Immature natural killer cell (primary cell): ENCODE measurements around the gene HES6. TPM values are rescaled to one million over a fixed set of nuclear protein-coding genes. Genes with fewer than 3 reads are reported as not detected.

ENCODE experiments used
- DNase-seq, 3 donors: peaks; one replicate each; pipeline ENCODE4 v3.0.0; 2022; ENCODE audit warnings: mixed read lengths in 1 of 3
- H3K27ac Mint-ChIP-seq, 6 donors: one replicate each; pipeline ENCODE4 v1.8.0; 2020; ENCODE audit warnings: mixed read lengths in 6 of 6, mild to moderate bottlenecking in 5 of 6, inconsistent platforms in 4 of 6, moderate library complexity in 3 of 6
- H3K27me3 Mint-ChIP-seq, 3 donors: one replicate each; pipeline ENCODE4 v1.8.0; 2020 to 2021; ENCODE audit warnings: low read depth in 3 of 3, mild to moderate bottlenecking in 3 of 3, mixed read lengths in 3 of 3, moderate library complexity in 3 of 3, inconsistent platforms in 1 of 3
- H3K36me3 Mint-ChIP-seq, 3 donors: one replicate each; pipeline ENCODE4 v1.8.0; 2020; ENCODE audit warnings: mixed read lengths in 3 of 3, inconsistent platforms in 2 of 3, mild to moderate bottlenecking in 2 of 3
- H3K4me1 Mint-ChIP-seq, 2 donors: one replicate each; pipeline ENCODE4 v1.8.0; 2020; ENCODE audit warnings: inconsistent platforms in 2 of 2, mild to moderate bottlenecking in 2 of 2, mixed read lengths in 2 of 2, moderate library complexity in 1 of 2
- H3K4me3 Mint-ChIP-seq, 5 donors: one replicate each; pipeline ENCODE4 v1.8.0; 2020; ENCODE audit warnings: mild to moderate bottlenecking in 5 of 5, mixed read lengths in 5 of 5, inconsistent platforms in 3 of 5, moderate library complexity in 3 of 5
- H3K9me3 Mint-ChIP-seq, 6 donors: one replicate each; pipeline ENCODE4 v1.8.0; 2020; ENCODE audit warnings: mild to moderate bottlenecking in 6 of 6, mixed read lengths in 6 of 6, inconsistent platforms in 4 of 6, moderate library complexity in 3 of 6
- polyA plus RNA-seq, 3 donors: library from polyadenylated mRNA; unstranded; fragments of 300-500 nt; fragmentation: Illumina TruSeq; gene quantifications; one replicate each; pipeline ENCODE4 v1.2.3, GENCODE V29; 2021

HES6 gene
- polyA plus RNA-seq, 3 donors from 2014 or later: 27.3 to 36.5 (median 34.5) TPM

- Mint-ChIP-seq H3K9me3 (no peaks in the 10 kb centered on the region), H3K27me3 (peaks cover 7 to 33% (median 13%) of the 10 kb centered on the region in 3 donors), H3K4me1 (peaks cover 35 to 58% of the 10 kb centered on the region in 2 donors), H3K4me3 (peak overlapping the region; percentile 82 to 89 (median 86)), H3K27ac (peak overlapping the region in 3 of 6 donors; percentile 56 to 85 (median 80)), H3K36me3 (peaks cover 0 to 10% (median 8%) of the 10 kb centered on the region in 3 donors)
- peak; percentile 61 to 70 (median 64) for DNase-seq
Observed at GRCh38 chr2:238231251-238231793, 8.5 kb downstream of the HES6 start.

- DNase-seq: no peak
- Mint-ChIP-seq H3K4me1 (peaks cover 35 to 58% of the 10 kb centered on the region in 2 donors), H3K9me3 (no peaks in the 10 kb centered on the region), H3K4me3 (peak overlapping the region; percentile 82 to 89 (median 86)), H3K27me3 (peaks cover 7 to 35% (median 13%) of the 10 kb centered on the region in 3 donors), H3K36me3 (peaks cover 0 to 10% (median 8%) of the 10 kb centered on the region in 3 donors), H3K27ac (peak overlapping the region in 4 of 6 donors; percentile 10 to 80 (median 20))
Observed at GRCh38 chr2:238230699-238231098, 9.1 kb downstream of the HES6 start.

- Mint-ChIP-seq H3K4me3 (peak overlapping the region in 1 of 5 donors; percentile 30), H3K36me3 (peaks cover 0 to 13% (median 8%) of the 10 kb centered on the region in 3 donors), H3K9me3 (no peaks in the 10 kb centered on the region), H3K27ac (no peak overlapping the region), H3K27me3 (peaks cover 5 to 28% (median 11%) of the 10 kb centered on the region in 3 donors), H3K4me1 (peaks cover 32 to 53% of the 10 kb centered on the region in 2 donors)
- no peak for DNase-seq
Observed at GRCh38 chr2:238228700-238229099, 11.1 kb downstream of the HES6 start.

- Mint-ChIP-seq H3K4me1 (peaks cover 32 to 44% of the 10 kb centered on the region in 2 donors), H3K27me3 (peaks cover 3 to 26% (median 11%) of the 10 kb centered on the region in 3 donors), H3K9me3 (no peaks in the 10 kb centered on the region), H3K4me3 (no peak overlapping the region), H3K27ac (no peak overlapping the region), H3K36me3 (peaks cover 0 to 17% (median 8%) of the 10 kb centered on the region in 3 donors)
- no peak for DNase-seq
Observed at GRCh38 chr2:238227587-238228032, 12.2 kb downstream of the HES6 start.

GRCh38 chr2:238226698-238227586, 12.9 kb downstream of the HES6 start:
- Mint-ChIP-seq H3K4me3 (no peak overlapping the region), H3K4me1 (peaks cover 29 to 38% of the 10 kb centered on the region in 2 donors), H3K36me3 (peaks cover 0 to 17% (median 8%) of the 10 kb centered on the region in 3 donors), H3K27ac (peak overlapping the region in 1 of 6 donors; percentile 34), H3K9me3 (no peaks in the 10 kb centered on the region), H3K27me3 (peaks cover 3 to 20% (median 11%) of the 10 kb centered on the region in 3 donors)
- no peak for DNase-seq

GRCh38 chr2:238225911-238226697, 13.7 kb downstream of the HES6 start:
- no peak overlapping the region for H3K4me3 Mint-ChIP-seq
- peaks cover 22 to 30% of the 10 kb centered on the region in 2 donors for H3K4me1 Mint-ChIP-seq
- DNase-seq: no peak
- H3K36me3 Mint-ChIP-seq: peaks cover 0 to 17% (median 8%) of the 10 kb centered on the region in 3 donors
- no peak overlapping the region for H3K27ac Mint-ChIP-seq
- H3K27me3 Mint-ChIP-seq: peaks cover 2 to 14% (median 6%) of the 10 kb centered on the region in 3 donors
- no peaks in the 10 kb centered on the region for H3K9me3 Mint-ChIP-seq

GRCh38 chr2:238225121-238225520, 14.7 kb downstream of the HES6 start:
- H3K4me1 Mint-ChIP-seq: peaks cover 12 to 20% of the 10 kb centered on the region in 2 donors
- H3K27ac Mint-ChIP-seq: no peak overlapping the region
- peaks cover 0 to 17% (median 8%) of the 10 kb centered on the region in 3 donors for H3K36me3 Mint-ChIP-seq
- peaks cover 2 to 4% (median 4%) of the 10 kb centered on the region in 3 donors for H3K27me3 Mint-ChIP-seq
- H3K4me3 Mint-ChIP-seq: no peak overlapping the region
- H3K9me3 Mint-ChIP-seq: no peaks in the 10 kb centered on the region
- DNase-seq: no peak

GRCh38 chr2:238224356-238225035, 15.3 kb downstream of the HES6 start:
- Mint-ChIP-seq H3K27me3 (peaks cover 0 to 4% (median 4%) of the 10 kb centered on the region in 3 donors), H3K36me3 (peaks cover 0 to 17% (median 8%) of the 10 kb centered on the region in 3 donors), H3K9me3 (no peaks in the 10 kb centered on the region), H3K4me3 (no peak overlapping the region), H3K4me1 (peaks cover 10 to 14% of the 10 kb centered on the region in 2 donors), H3K27ac (no peak overlapping the region)
- no peak for DNase-seq

GRCh38 chr2:238220892-238221521, 18.8 kb downstream of the HES6 start:
- Mint-ChIP-seq H3K36me3 (peaks cover 0 to 14% (median 0%) of the 10 kb centered on the region in 3 donors), H3K4me1 (no peaks in the 10 kb centered on the region), H3K27me3 (peaks cover 0 to 7% (median 0%) of the 10 kb centered on the region in 3 donors), H3K4me3 (peak overlapping the region in 1 of 5 donors; percentile 17), H3K9me3 (no peaks in the 10 kb centered on the region), H3K27ac (no peak overlapping the region)
- no peak for DNase-seq

GRCh38 chr2:238220274-238220891, 19.5 kb downstream of the HES6 start:
- peaks cover 0 to 12% (median 0%) of the 10 kb centered on the region in 3 donors for H3K36me3 Mint-ChIP-seq
- H3K27me3 Mint-ChIP-seq: peaks cover 0 to 4% (median 0%) of the 10 kb centered on the region in 3 donors
- H3K4me1 Mint-ChIP-seq: no peaks in the 10 kb centered on the region
- no peak overlapping the region for H3K4me3 Mint-ChIP-seq
- H3K9me3 Mint-ChIP-seq: no peaks in the 10 kb centered on the region
- DNase-seq: no peak
- H3K27ac Mint-ChIP-seq: no peak overlapping the region

GRCh38 chr2:238216651-238217184, 23.1 kb downstream of the HES6 start:
- Mint-ChIP-seq H3K4me1 (no peaks in the 10 kb centered on the region), H3K9me3 (peaks cover 0 to 1% (median 0%) of the 10 kb centered on the region in 6 donors), H3K27ac (no peak overlapping the region), H3K4me3 (no peak overlapping the region), H3K36me3 (peaks cover 0 to 14% (median 0%) of the 10 kb centered on the region in 3 donors), H3K27me3 (peaks cover 0 to 5% (median 4%) of the 10 kb centered on the region in 3 donors)
- DNase-seq: no peak

- Mint-ChIP-seq H3K4me3 (no peak overlapping the region), H3K4me1 (peaks cover 19 to 21% of the 10 kb centered on the region in 2 donors), H3K27ac (no peak overlapping the region), H3K27me3 (peaks cover 2 to 20% (median 18%) of the 10 kb centered on the region in 3 donors), H3K36me3 (no peaks in the 10 kb centered on the region), H3K9me3 (no peaks in the 10 kb centered on the region)
- no peak for DNase-seq
Observed at GRCh38 chr2:238207006-238207405, 32.8 kb downstream of the HES6 start.
